ENCODE measurements around the gene FAM234B. TPM values are rescaled to one million over a fixed set of nuclear protein-coding genes. Genes with fewer than 3 reads are reported as not detected.

The FAM234B gene
- total RNA-seq, 1 experiment from 2014 or later = 3.3 TPM

DNA sequence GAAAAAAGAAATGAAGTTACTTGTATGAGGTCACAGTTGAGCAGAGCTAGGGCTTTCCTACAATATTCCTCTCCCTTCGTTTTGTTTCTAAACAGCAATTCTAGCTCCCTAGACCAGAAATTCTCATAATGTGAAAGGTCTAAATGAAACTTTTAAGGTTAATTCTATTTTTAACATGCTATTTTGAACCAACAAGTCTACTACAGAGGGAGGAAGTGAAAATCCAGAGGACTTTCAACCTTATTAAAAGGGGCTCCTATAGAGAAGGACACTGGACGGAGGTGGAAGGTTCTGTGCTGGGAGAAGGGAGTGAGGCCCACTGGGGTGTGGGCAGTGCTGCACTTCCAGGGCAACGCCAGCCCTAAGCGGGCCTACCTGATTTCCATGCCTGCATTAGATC, 45.9 kb downstream of the FAM234B start:
- CTCF ChIA-PET = no interaction called here
- Histone ChIP-seq H3K4me2 (ENCODE audit: low read length) (no peak overlapping the region), H3K4me3 (ENCODE audit: low read length) (no peak overlapping the region), H3K27me3 (ENCODE audit: low read length) (no peaks in the 10 kb centered on the region), H3K79me2 (ENCODE audit: low read length) (no peaks in the 10 kb centered on the region), H3K9ac (ENCODE audit: low read length) (no peak overlapping the region), H3F3A (ENCODE audit: low read length, unreplicated experiment) (no peaks in the 10 kb centered on the region), H3K9me3 (ENCODE audit: low read length) (no peaks in the 10 kb centered on the region), H3K36me3 (ENCODE audit: low read depth, low read length) (no peaks in the 10 kb centered on the region), H3K4me1 (ENCODE audit: insufficient read depth, low read length) (peaks cover 35% of the 10 kb centered on the region), H2AFZ (ENCODE audit: low read length) (no peak overlapping the region), H3K9me2 (replicated peaks; ENCODE audit: low read length) (no peaks in the 10 kb centered on the region), H4K20me1 (ENCODE audit: low read length) (no peaks in the 10 kb centered on the region), H3K27ac (ENCODE audit: low read length) (no peak overlapping the region)
- POLR2A ChIA-PET (ENCODE audit: unreplicated experiment) = no interaction called here
- TF ChIP-seq, protein P1, sequence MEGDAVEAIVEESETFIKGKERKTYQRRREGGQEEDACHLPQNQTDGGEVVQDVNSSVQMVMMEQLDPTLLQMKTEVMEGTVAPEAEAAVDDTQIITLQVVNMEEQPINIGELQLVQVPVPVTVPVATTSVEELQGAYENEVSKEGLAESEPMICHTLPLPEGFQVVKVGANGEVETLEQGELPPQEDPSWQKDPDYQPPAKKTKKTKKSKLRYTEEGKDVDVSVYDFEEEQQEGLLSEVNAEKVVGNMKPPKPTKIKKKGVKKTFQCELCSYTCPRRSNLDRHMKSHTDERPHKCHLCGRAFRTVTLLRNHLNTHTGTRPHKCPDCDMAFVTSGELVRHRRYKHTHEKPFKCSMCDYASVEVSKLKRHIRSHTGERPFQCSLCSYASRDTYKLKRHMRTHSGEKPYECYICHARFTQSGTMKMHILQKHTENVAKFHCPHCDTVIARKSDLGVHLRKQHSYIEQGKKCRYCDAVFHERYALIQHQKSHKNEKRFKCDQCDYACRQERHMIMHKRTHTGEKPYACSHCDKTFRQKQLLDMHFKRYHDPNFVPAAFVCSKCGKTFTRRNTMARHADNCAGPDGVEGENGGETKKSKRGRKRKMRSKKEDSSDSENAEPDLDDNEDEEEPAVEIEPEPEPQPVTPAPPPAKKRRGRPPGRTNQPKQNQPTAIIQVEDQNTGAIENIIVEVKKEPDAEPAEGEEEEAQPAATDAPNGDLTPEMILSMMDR (conservative IDR thresholded peaks at IDR 0.05; ENCODE audit: low read depth, low read length) = no peak
- no peak for TF ChIP-seq EZH2phosphoT487 (IDR thresholded peaks at IDR 0.05; ENCODE audit: borderline replicate concordance, low read length)
- TF ChIP-seq EZH2 (IDR thresholded peaks at IDR 0.05; ENCODE audit: low read length, unreplicated experiment) = no peak
- BruUV-seq (replicated peaks) = no TSS peak
- DNase-seq = no peak
- no peak for ATAC-seq
- intact Hi-C loops (cut with micrococcal nuclease) = loop anchor here (5.0 to 10.0 kb wide), 3 partner anchors 45 to 285 kb away; partner anchors contain the start of gene FAM234B

DNA sequence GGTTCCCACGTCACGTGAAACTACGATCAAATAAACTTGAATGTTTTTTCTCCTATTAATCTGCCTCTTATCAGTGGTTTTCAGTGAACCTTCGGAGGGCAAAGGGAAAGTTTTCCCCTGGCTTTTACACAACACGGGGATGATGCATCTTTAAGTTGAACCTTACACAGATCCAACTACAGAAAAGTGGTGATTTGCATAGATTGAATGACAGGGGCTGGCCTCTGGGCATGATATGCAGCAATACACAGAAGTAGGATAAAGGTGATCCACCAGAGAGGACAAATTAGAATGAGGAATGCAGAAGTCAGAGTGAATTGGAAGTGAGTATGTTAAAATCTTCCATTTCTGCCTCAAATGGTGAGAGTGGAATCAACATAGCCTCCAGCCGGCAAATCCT, 47.7 kb downstream of the FAM234B start:
- intact Hi-C loops (cut with micrococcal nuclease) = loop anchor here (5.0 to 10.0 kb wide), 3 partner anchors 47 to 287 kb away; partner anchors contain the start of gene FAM234B
- DNase-seq (peak; percentile 35), ATAC-seq (no peak)
- TF ChIP-seq, protein P1 (conservative IDR thresholded peaks at IDR 0.05; ENCODE audit: low read depth, low read length) = no peak
- no peak for TF ChIP-seq EZH2phosphoT487 (IDR thresholded peaks at IDR 0.05; ENCODE audit: borderline replicate concordance, low read length)
- no peak for TF ChIP-seq EZH2 (IDR thresholded peaks at IDR 0.05; ENCODE audit: low read length, unreplicated experiment)
- POLR2A ChIA-PET (ENCODE audit: unreplicated experiment) = no interaction called here
- Histone ChIP-seq H3K27me3 (ENCODE audit: low read length) (no peaks in the 10 kb centered on the region), H4K20me1 (ENCODE audit: low read length) (no peaks in the 10 kb centered on the region), H3K4me1 (ENCODE audit: insufficient read depth, low read length) (peaks cover 38% of the 10 kb centered on the region), H3K9me2 (replicated peaks; ENCODE audit: low read length) (no peaks in the 10 kb centered on the region), H3K4me3 (ENCODE audit: low read length) (no peak overlapping the region), H3K9ac (ENCODE audit: low read length) (no peak overlapping the region), H2AFZ (ENCODE audit: low read length) (no peak overlapping the region), H3K4me2 (ENCODE audit: low read length) (0 out of 2 replicates have a peak overlapping the region, but pooled peaks have one; percentile 5), H3K36me3 (ENCODE audit: low read depth, low read length) (no peaks in the 10 kb centered on the region), H3F3A (ENCODE audit: low read length, unreplicated experiment) (no peaks in the 10 kb centered on the region), H3K27ac (ENCODE audit: low read length) (no peak overlapping the region), H3K79me2 (ENCODE audit: low read length) (no peaks in the 10 kb centered on the region), H3K9me3 (ENCODE audit: low read length) (no peaks in the 10 kb centered on the region)
- CTCF ChIA-PET = no interaction called here
- BruUV-seq (replicated peaks) = no TSS peak

DNA sequence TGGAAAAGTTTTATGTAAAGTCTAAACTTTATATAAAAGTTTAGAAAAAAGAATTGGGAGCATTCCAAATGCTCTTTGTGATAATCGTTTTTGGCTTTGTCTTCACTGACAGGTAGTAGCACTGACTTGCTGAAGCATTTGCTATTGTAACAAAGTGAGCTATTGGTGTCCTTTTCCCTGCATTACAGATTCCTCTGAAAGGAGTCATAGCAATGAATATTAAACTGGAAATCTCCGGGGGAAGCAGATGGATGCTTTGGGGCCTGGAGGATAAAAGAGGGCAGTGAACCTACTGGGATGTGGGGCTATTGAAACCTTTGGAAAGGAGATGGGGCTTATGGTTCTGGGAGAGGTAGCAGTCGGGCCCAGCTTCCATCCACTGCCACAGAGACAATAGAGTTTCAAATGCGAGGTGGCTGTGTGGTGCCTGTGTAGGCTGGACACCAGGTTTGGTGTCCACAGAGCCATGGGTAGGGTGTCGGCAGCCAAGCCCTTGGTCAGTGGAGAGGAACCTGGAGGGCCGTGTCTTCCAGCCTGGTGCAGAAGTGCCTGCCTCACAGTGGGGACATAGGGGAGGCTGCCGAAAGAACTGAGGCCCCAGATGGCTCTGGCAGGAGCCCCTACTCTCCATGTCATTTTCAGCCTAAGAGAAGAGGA, 49.1 kb downstream of the FAM234B start:
- ChIA-PET POLR2A (ENCODE audit: unreplicated experiment) (no interaction called here), CTCF (interaction anchor here (1.0 kb wide), 1 partner anchor 14 kb away, joined by 3 read pairs; no protein-coding TSS in a partner anchor)
- H3K4me2 ChIP-seq (ENCODE audit: low read length) = peak overlapping the region; percentile 74
- H3K36me3 ChIP-seq (ENCODE audit: low read depth, low read length) = no peaks in the 10 kb centered on the region
- peaks cover 49% of the 10 kb centered on the region for H3K4me1 ChIP-seq (ENCODE audit: insufficient read depth, low read length)
- no peak overlapping the region for H3K4me3 ChIP-seq (ENCODE audit: low read length)
- H2AFZ ChIP-seq (ENCODE audit: low read length) = peak overlapping the region; percentile 21; the same call in 1 of the 2 replicates
- DNase-seq (peak; percentile 77), ATAC-seq (peak; percentile 53)
- no peaks in the 10 kb centered on the region for H3K27me3 ChIP-seq (ENCODE audit: low read length)
- no peaks in the 10 kb centered on the region for H3K9me3 ChIP-seq (ENCODE audit: low read length)
- TF ChIP-seq EZH2phosphoT487 (IDR thresholded peaks at IDR 0.05; ENCODE audit: borderline replicate concordance, low read length) (no peak), EZH2 (IDR thresholded peaks at IDR 0.05; ENCODE audit: low read length, unreplicated experiment) (no peak)
- TF ChIP-seq, protein P1 (conservative IDR thresholded peaks at IDR 0.05; ENCODE audit: low read depth, low read length) = no peak
- no peaks in the 10 kb centered on the region for H3K79me2 ChIP-seq (ENCODE audit: low read length)
- peaks cover 2% of the 10 kb centered on the region for H3F3A ChIP-seq (ENCODE audit: low read length, unreplicated experiment)
- no peak overlapping the region for H3K9ac ChIP-seq (ENCODE audit: low read length)
- intact Hi-C loops (cut with micrococcal nuclease) = loop anchor here (5.0 to 10.0 kb wide), 3 partner anchors 49 to 289 kb away; partner anchors contain the start of gene FAM234B
- BruUV-seq (replicated peaks) = TSS peak; percentile 77
- H4K20me1 ChIP-seq (ENCODE audit: low read length) = no peaks in the 10 kb centered on the region
- H3K9me2 ChIP-seq (replicated peaks; ENCODE audit: low read length) = no peaks in the 10 kb centered on the region
- H3K27ac ChIP-seq (ENCODE audit: low read length) = peak overlapping the region; percentile 63

All from PC-3 (cell line).